ENCODE data around the gene TMEM175. TPM values are rescaled to one million over a fixed set of nuclear protein-coding genes. Genes with fewer than 3 reads are reported as not detected.
A peak's percentile ranks its signal among the peaks of the same experiment; 100 is the strongest.

The TMEM175 gene
- total and polyA plus RNA-seq, 2 of the 13 experiments (the other 11 are each of a cell fraction or from before 2014, with no cell fraction given): 5.1 to 9.9 TPM

DNA sequence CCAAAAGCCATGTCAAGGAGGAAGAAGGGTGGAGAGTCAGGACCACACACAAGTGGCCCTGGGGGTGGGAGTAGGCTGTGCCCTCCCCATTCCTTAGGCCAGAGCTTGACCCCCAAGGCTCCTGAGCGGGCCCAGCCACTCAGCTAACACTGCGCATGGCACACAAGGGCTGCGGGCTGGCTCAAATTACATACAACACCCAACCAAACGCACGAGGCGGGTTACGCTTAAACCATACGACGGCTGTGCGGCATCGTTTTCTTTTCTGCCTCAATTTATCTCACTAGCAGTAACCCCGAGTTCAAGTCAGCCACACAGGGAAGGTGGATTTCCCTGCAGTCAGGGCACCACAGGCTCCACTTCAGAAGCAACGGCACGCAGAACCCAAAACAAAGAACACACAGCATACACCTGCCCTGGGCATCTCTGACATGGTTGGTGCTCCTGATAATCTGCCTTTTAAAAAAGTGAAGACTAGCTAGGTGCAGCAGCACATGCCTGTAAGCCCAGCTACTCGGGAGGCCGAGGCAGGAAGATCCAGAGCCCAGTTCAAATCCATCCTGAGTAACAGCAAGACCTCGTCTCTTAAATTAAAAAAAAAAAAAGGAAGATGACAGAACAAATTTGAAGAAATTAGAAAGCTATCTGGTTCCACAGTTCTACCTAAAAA, 3.0 kb upstream of the TMEM175 start:
- Histone ChIP-seq H3K9ac (ENCODE audit: insufficient read depth, low read depth, low read length) (no peak overlapping the region), H3K36me3 (replicated peaks in 1 of 2; ENCODE audit: control insufficient read depth in 1 of 2, insufficient read depth in 2 of 2, low read length in 2 of 2) (peaks cover 0 to 7% of the 10 kb centered on the region in 2 experiments; a peak in 1 of 5 replicates), H2AFZ (ENCODE audit: low read length) (no peak overlapping the region), H3K27me3 (ENCODE audit: control insufficient read depth in 1 of 2, insufficient read depth in 2 of 2, low read length in 2 of 2) (no peaks in the 10 kb centered on the region; a peak in 1 of 5 replicates), H3K4me1 (ENCODE audit: insufficient read depth, low read length) (peaks cover 35% of the 10 kb centered on the region), H4K20me1 (ENCODE audit: insufficient read depth, low read length) (peaks cover 30% of the 10 kb centered on the region), H3K4me2 (ENCODE audit: low read depth, low read length) (peak overlapping the region; percentile 94), H3K4me3 (replicated peaks in 1 of 3; ENCODE audit: insufficient read depth in 1 of 3, low read depth in 2 of 3, low read length in 3 of 3) (no peak overlapping the region), H3K27ac (ENCODE audit: extremely low read length, insufficient read depth, low read length) (no peak overlapping the region), H3K9me3 (ENCODE audit: low read length) (no peaks in the 10 kb centered on the region), H3K79me2 (ENCODE audit: insufficient read depth, low read length) (peaks cover 60% of the 10 kb centered on the region)
- POLR2A ChIA-PET: no interaction called here
- ATAC-seq (no peak), FAIRE-seq (no peak), DNase-seq (ENCODE audit: low spot score) (no peak)
- intact Hi-C loops (cut with micrococcal nuclease; ENCODE audit: unreplicated experiment): no loop called here
- in situ Hi-C loops (cut with HindIII; ENCODE audit: extremely low pct_ligation_motif_present, low pct_unique_long_range_greater_than_20kb): no loop called here
- CTCF ChIA-PET (ENCODE audit: low intra/inter-chr PET ratio, low total read pairs): no interaction called here
- no TSS peak for BruUV-seq (replicated peaks)
- 93% methylated on average over 17 of the region's 17 CpGs for WGBS (ENCODE audit: low lambda C conversion rate)
- TF ChIP-seq XBP1 (CRISPR knock-in tag; IDR thresholded peaks at IDR 0.05): no peak
- TF ChIP-seq, protein P1, sequence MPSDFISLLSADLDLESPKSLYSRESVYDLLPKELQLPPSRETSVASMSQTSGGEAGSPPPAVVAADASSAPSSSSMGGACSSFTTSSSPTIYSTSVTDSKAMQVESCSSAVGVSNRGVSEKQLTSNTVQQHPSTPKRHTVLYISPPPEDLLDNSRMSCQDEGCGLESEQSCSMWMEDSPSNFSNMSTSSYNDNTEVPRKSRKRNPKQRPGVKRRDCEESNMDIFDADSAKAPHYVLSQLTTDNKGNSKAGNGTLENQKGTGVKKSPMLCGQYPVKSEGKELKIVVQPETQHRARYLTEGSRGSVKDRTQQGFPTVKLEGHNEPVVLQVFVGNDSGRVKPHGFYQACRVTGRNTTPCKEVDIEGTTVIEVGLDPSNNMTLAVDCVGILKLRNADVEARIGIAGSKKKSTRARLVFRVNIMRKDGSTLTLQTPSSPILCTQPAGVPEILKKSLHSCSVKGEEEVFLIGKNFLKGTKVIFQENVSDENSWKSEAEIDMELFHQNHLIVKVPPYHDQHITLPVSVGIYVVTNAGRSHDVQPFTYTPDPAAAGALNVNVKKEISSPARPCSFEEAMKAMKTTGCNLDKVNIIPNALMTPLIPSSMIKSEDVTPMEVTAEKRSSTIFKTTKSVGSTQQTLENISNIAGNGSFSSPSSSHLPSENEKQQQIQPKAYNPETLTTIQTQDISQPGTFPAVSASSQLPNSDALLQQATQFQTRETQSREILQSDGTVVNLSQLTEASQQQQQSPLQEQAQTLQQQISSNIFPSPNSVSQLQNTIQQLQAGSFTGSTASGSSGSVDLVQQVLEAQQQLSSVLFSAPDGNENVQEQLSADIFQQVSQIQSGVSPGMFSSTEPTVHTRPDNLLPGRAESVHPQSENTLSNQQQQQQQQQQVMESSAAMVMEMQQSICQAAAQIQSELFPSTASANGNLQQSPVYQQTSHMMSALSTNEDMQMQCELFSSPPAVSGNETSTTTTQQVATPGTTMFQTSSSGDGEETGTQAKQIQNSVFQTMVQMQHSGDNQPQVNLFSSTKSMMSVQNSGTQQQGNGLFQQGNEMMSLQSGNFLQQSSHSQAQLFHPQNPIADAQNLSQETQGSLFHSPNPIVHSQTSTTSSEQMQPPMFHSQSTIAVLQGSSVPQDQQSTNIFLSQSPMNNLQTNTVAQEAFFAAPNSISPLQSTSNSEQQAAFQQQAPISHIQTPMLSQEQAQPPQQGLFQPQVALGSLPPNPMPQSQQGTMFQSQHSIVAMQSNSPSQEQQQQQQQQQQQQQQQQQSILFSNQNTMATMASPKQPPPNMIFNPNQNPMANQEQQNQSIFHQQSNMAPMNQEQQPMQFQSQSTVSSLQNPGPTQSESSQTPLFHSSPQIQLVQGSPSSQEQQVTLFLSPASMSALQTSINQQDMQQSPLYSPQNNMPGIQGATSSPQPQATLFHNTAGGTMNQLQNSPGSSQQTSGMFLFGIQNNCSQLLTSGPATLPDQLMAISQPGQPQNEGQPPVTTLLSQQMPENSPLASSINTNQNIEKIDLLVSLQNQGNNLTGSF (CRISPR knock-in tag; IDR thresholded peaks at IDR 0.05): no peak
- TF ChIP-seq AKAP8 (CRISPR knock-in tag; IDR thresholded peaks at IDR 0.05): no peak
- no peak for TF ChIP-seq MBNL3 (CRISPR knock-in tag; conservative IDR thresholded peaks at IDR 0.05)
- TF ChIP-seq FOXP1 (IDR thresholded peaks at IDR 0.05): no peak
- no peak for TF ChIP-seq FOXP1 (CRISPR knock-in tag; IDR thresholded peaks at IDR 0.05)
- no peak for TF ChIP-seq ZEB1 (IDR thresholded peaks at IDR 0.05; ENCODE audit: insufficient replicate concordance, low read depth)
- no peak for TF ChIP-seq HMGXB3 (CRISPR knock-in tag; IDR thresholded peaks at IDR 0.05; ENCODE audit: borderline replicate concordance)
- no peak for TF ChIP-seq THYN1 (CRISPR knock-in tag; IDR thresholded peaks at IDR 0.05; ENCODE audit: borderline replicate concordance, low read depth)
- TF ChIP-seq NFYC (CRISPR knock-in tag; IDR thresholded peaks at IDR 0.05): no peak
- no peak for TF ChIP-seq ATF6 (CRISPR knock-in tag; conservative IDR thresholded peaks at IDR 0.05)

Measured in HepG2 (cell line).